Liver (tissue), 9 donors: ENCODE measurements around the gene WDR20. TPM values are rescaled to one million over a fixed set of nuclear protein-coding genes. Genes with fewer than 3 reads are reported as not detected.

Experiments used
- DNase-seq: peaks from one replicate; pipeline ENCODE4 v3.0.0-alpha.2; 2017; ENCODE audit warnings: low spot score
- H3K27ac ChIP-seq, 2 donors: one replicate each; pipeline ENCODE4 v1.7.0; 2013; ENCODE audit warnings: inconsistent platforms in 2 of 2, low read length in 2 of 2, control low read depth in 1 of 2, low read depth in 1 of 2, mild to moderate bottlenecking in 1 of 2
- H3K27me3 ChIP-seq, 4 donors: one replicate each; pipeline versions ENCODE4 v1.6.1 to v1.7.0; 2013; ENCODE audit warnings: low read length in 3 of 4, inconsistent platforms in 1 of 4, mild to moderate bottlenecking in 1 of 4, moderate library complexity in 1 of 4; ENCODE audit not compliant: control insufficient read depth in 4 of 4, insufficient read depth in 4 of 4
- H3K36me3 ChIP-seq, 4 donors: one replicate each; pipeline versions ENCODE4 v1.6.1 to v1.7.0; 2013; ENCODE audit warnings: low read length in 3 of 4, mild to moderate bottlenecking in 3 of 4, low read depth in 1 of 4, moderate library complexity in 1 of 4; ENCODE audit not compliant: control insufficient read depth in 4 of 4, insufficient read depth in 3 of 4
- H3K4me1 ChIP-seq, 4 donors: one replicate each; pipeline versions ENCODE4 v1.6.1 to v1.7.0; 2013; ENCODE audit warnings: low read length in 3 of 4, mild to moderate bottlenecking in 3 of 4, moderate library complexity in 1 of 4; ENCODE audit not compliant: control insufficient read depth in 4 of 4, insufficient read depth in 4 of 4
- H3K4me3 ChIP-seq, 3 donors: one replicate each; pipeline versions ENCODE4 v1.6.1 to v1.7.0; 2013; ENCODE audit warnings: low read length in 3 of 3, control low read depth in 1 of 3, low read depth in 1 of 3, mild to moderate bottlenecking in 1 of 3
- H3K9ac ChIP-seq, 2 donors: one replicate each; pipeline ENCODE4 v1.7.0; 2013; ENCODE audit warnings: low read length in 2 of 2, mild to moderate bottlenecking in 2 of 2, moderate library complexity in 2 of 2, control low read depth in 1 of 2, low read depth in 1 of 2
- H3K9me3 ChIP-seq, 4 donors: one replicate each; pipeline versions ENCODE4 v1.6.1 to v1.7.0; 2013; ENCODE audit warnings: low read length in 3 of 4; ENCODE audit not compliant: control insufficient read depth in 4 of 4
- EGR1 ChIP-seq, 2 donors: IDR thresholded peaks; 2 replicates each; pipeline ENCODE4 v1.6.1; 2016 to 2018; ENCODE audit warnings: antibody characterized with exemption in 2 of 2, low read depth in 2 of 2
- FOXA1 ChIP-seq: IDR thresholded peaks from 2 replicates; pipeline ENCODE4 v1.6.1; 2016; ENCODE audit warnings: antibody characterized with exemption
- FOXA2 ChIP-seq: IDR thresholded peaks from 2 replicates; pipeline ENCODE4 v1.6.1; 2016; ENCODE audit warnings: antibody characterized with exemption
- GABPA ChIP-seq, 2 donors: IDR thresholded peaks in 1 of 2; conservative IDR thresholded peaks in 1 of 2; 2 replicates each; pipeline ENCODE4 v1.6.1; 2016; ENCODE audit warnings: antibody characterized with exemption in 2 of 2, mild to moderate bottlenecking in 1 of 2, moderate library complexity in 1 of 2
- HNF4A ChIP-seq, 2 donors: conservative IDR thresholded peaks; 2 replicates each; pipeline ENCODE4 v1.6.1; 2016; ENCODE audit warnings: antibody characterized with exemption in 2 of 2, mild to moderate bottlenecking in 2 of 2
- HNF4G ChIP-seq: IDR thresholded peaks from 2 replicates; pipeline ENCODE4 v1.6.1; 2016; ENCODE audit warnings: antibody characterized with exemption
- JUND ChIP-seq, 2 donors: IDR thresholded peaks; 2 replicates each; pipeline ENCODE4 v1.6.1; 2016; ENCODE audit warnings: antibody characterized with exemption in 2 of 2
- NR2F2 ChIP-seq: IDR thresholded peaks from 2 replicates; pipeline ENCODE4 v1.6.1; 2016; ENCODE audit warnings: antibody characterized with exemption
- RAD21 ChIP-seq, 2 donors: IDR thresholded peaks; 2 replicates each; pipeline ENCODE4 v1.6.1; 2016; ENCODE audit warnings: antibody characterized with exemption in 2 of 2, mild to moderate bottlenecking in 2 of 2
- RXRA ChIP-seq, 2 donors: IDR thresholded peaks; 2 replicates each; pipeline ENCODE4 v1.6.1; 2017 to 2018; ENCODE audit warnings: antibody characterized with exemption in 2 of 2, mild to moderate bottlenecking in 1 of 2
- SP1 ChIP-seq: IDR thresholded peaks from 2 replicates; pipeline ENCODE4 v1.6.1; 2018; ENCODE audit warnings: antibody characterized with exemption, mild to moderate bottlenecking
- TAF1 ChIP-seq: conservative IDR thresholded peaks from 2 replicates; pipeline ENCODE4 v1.6.1; 2016; ENCODE audit warnings: antibody characterized with exemption, mild to moderate bottlenecking
- YY1 ChIP-seq: IDR thresholded peaks from 2 replicates; pipeline ENCODE4 v1.6.1; 2016; ENCODE audit warnings: antibody characterized with exemption, mild to moderate bottlenecking
- WGBS: extraction: QIAGEN DNeasy Blood & Tissue Kit; methylation state at CpG from one replicate; pipeline ENCODE4 v1.1.7; 2013; 5-methylcytosine and 5-hydroxymethylcytosine counted together
- polyA plus RNA-seq, 2 donors: library from polyadenylated mRNA; stranded (reverse) in 1 of 2; unstranded in 1 of 2; fragments of 200-250 nt in 1 of 2; fragments of >200 nt in 1 of 2; fragmentation: Nextera tagmentation in 1 of 2; extraction: Ambion mirVana in 1 of 2; gene quantifications; one replicate each; pipeline versions ENCODE4 v1.2.1 to v1.2.3, GENCODE V29; 2013 to 2015
- total RNA-seq, 2 donors: library from RNA; depleted of rRNA; stranded (reverse); fragments of >200 nt; gene quantifications; one replicate each; pipeline ENCODE4 v1.2.3, GENCODE V29; 2014
- TF ChIP-seq, protein P1 (sequence below): IDR thresholded peaks from 2 replicates; pipeline ENCODE4 v1.6.1; 2016; ENCODE audit warnings: antibody characterized with exemption
- TF ChIP-seq, protein P2 (sequence below): IDR thresholded peaks from 2 replicates; pipeline ENCODE4 v1.6.1; 2016; ENCODE audit warnings: antibody characterized with exemption
- TF ChIP-seq, protein P3 (sequence below): IDR thresholded peaks from 2 replicates; pipeline ENCODE4 v1.6.1; 2016; ENCODE audit warnings: antibody characterized with exemption
- TF ChIP-seq, protein P4 (sequence below): fragments of 150-350 bp; IDR thresholded peaks from 2 replicates; pipeline ENCODE4 v1.5.1; 2017; ENCODE audit warnings: improper control_type of control experiment, low read depth, low read length; ENCODE audit not compliant: missing input control
- TF ChIP-seq, protein P5 (sequence below): IDR thresholded peaks from 2 replicates; pipeline ENCODE4 v1.6.1; 2016; ENCODE audit warnings: antibody characterized with exemption, mild to moderate bottlenecking
- donor health status: healthy.
- donor health status: healthy.
- donor health status: healthy.
- donor health status: healthy.
- donor health status: healthy.

WDR20 gene
- total and polyA plus RNA-seq, 4 donors: 6.5 to 18.5 (median 11.0) TPM

DNA sequence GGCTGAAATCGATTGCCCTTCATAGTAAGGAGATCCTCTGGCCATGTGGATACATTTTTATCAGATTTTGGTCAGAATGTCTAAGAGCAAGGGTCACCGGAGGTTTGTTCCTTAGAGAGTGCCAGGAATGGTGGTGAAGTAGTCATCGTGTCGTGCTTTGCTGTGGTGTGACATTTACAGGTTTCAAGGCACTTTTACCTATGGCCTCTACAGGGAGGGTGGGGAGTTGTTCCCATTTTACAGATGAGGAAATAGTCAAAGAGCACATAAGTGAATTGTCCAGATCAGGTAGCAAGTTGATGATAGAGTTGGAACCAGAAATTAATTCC, 57.2 kb downstream of the WDR20 start:
- H3K9me3 ChIP-seq: no peaks in the 10 kb centered on the region
- peaks cover 0 to 18% (median 10%) of the 10 kb centered on the region in 4 donors for H3K36me3 ChIP-seq
- H3K27me3 ChIP-seq: no peaks in the 10 kb centered on the region
- H3K9ac ChIP-seq: no peak overlapping the region
- DNase-seq: no peak
- no peak overlapping the region for H3K27ac ChIP-seq
- no peaks in the 10 kb centered on the region for H3K4me1 ChIP-seq
- TF ChIP-seq, protein P1, sequence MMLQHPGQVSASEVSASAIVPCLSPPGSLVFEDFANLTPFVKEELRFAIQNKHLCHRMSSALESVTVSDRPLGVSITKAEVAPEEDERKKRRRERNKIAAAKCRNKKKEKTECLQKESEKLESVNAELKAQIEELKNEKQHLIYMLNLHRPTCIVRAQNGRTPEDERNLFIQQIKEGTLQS: no peak
- WGBS: 84% methylated on average over 4 of the region's 4 CpGs
- no peak overlapping the region for H3K4me3 ChIP-seq

DNA sequence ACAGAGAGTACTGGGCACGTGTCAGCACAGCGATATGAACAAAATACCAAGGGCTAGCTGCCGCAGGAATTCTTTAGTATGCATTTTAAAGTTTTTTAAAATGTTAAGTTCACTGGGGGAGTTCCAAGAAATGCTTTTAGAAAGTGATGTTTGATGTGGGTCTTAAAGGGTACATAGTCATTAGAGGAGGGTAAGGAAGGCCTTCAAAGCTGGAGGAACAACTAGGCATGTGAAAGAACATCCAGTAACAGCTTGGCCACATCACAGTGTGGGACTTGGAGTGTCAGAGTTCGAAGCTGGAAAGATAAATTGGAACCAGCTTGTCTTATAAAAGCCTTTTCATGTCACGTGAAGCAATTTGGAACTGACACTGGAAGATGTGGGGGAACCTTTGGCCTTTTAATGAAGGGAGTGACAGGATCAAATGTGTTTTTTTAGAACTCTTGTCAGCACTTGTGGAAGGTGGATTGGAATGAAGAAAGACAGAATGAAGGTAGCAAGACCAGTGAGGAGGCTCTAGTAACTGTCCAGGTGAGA, 57.7 kb downstream of the WDR20 start:
- TF ChIP-seq YY1 (no peak), SP1 (no peak), GABPA (IDR thresholded peaks at IDR 0.05 in 1 of 2, conservative IDR thresholded peaks at IDR 0.05 in 1 of 2) (no peak), HNF4G (no peak), RXRA (IDR thresholded peaks at IDR 0.05) (no peak), FOXA2 (no peak), NR2F2 (no peak), EGR1 (IDR thresholded peaks at IDR 0.05; ENCODE audit: low read depth in 2 of 2) (no peak), HNF4A (conservative IDR thresholded peaks at IDR 0.05) (no peak), FOXA1 (no peak), TAF1 (no peak), JUND (IDR thresholded peaks at IDR 0.05) (no peak), RAD21 (IDR thresholded peaks at IDR 0.05) (no peak)
- TF ChIP-seq, protein P2, sequence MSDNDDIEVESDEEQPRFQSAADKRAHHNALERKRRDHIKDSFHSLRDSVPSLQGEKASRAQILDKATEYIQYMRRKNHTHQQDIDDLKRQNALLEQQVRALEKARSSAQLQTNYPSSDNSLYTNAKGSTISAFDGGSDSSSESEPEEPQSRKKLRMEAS: no peak
- TF ChIP-seq, protein P3, sequence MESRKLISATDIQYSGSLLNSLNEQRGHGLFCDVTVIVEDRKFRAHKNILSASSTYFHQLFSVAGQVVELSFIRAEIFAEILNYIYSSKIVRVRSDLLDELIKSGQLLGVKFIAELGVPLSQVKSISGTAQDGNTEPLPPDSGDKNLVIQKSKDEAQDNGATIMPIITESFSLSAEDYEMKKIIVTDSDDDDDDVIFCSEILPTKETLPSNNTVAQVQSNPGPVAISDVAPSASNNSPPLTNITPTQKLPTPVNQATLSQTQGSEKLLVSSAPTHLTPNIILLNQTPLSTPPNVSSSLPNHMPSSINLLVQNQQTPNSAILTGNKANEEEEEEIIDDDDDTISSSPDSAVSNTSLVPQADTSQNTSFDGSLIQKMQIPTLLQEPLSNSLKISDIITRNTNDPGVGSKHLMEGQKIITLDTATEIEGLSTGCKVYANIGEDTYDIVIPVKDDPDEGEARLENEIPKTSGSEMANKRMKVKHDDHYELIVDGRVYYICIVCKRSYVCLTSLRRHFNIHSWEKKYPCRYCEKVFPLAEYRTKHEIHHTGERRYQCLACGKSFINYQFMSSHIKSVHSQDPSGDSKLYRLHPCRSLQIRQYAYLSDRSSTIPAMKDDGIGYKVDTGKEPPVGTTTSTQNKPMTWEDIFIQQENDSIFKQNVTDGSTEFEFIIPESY: no peak
- TF ChIP-seq, protein P1: no peak
- TF ChIP-seq, protein P4, sequence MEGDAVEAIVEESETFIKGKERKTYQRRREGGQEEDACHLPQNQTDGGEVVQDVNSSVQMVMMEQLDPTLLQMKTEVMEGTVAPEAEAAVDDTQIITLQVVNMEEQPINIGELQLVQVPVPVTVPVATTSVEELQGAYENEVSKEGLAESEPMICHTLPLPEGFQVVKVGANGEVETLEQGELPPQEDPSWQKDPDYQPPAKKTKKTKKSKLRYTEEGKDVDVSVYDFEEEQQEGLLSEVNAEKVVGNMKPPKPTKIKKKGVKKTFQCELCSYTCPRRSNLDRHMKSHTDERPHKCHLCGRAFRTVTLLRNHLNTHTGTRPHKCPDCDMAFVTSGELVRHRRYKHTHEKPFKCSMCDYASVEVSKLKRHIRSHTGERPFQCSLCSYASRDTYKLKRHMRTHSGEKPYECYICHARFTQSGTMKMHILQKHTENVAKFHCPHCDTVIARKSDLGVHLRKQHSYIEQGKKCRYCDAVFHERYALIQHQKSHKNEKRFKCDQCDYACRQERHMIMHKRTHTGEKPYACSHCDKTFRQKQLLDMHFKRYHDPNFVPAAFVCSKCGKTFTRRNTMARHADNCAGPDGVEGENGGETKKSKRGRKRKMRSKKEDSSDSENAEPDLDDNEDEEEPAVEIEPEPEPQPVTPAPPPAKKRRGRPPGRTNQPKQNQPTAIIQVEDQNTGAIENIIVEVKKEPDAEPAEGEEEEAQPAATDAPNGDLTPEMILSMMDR: no peak
- TF ChIP-seq, protein P5, sequence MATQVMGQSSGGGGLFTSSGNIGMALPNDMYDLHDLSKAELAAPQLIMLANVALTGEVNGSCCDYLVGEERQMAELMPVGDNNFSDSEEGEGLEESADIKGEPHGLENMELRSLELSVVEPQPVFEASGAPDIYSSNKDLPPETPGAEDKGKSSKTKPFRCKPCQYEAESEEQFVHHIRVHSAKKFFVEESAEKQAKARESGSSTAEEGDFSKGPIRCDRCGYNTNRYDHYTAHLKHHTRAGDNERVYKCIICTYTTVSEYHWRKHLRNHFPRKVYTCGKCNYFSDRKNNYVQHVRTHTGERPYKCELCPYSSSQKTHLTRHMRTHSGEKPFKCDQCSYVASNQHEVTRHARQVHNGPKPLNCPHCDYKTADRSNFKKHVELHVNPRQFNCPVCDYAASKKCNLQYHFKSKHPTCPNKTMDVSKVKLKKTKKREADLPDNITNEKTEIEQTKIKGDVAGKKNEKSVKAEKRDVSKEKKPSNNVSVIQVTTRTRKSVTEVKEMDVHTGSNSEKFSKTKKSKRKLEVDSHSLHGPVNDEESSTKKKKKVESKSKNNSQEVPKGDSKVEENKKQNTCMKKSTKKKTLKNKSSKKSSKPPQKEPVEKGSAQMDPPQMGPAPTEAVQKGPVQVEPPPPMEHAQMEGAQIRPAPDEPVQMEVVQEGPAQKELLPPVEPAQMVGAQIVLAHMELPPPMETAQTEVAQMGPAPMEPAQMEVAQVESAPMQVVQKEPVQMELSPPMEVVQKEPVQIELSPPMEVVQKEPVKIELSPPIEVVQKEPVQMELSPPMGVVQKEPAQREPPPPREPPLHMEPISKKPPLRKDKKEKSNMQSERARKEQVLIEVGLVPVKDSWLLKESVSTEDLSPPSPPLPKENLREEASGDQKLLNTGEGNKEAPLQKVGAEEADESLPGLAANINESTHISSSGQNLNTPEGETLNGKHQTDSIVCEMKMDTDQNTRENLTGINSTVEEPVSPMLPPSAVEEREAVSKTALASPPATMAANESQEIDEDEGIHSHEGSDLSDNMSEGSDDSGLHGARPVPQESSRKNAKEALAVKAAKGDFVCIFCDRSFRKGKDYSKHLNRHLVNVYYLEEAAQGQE: no peak
- Histone ChIP-seq H3K36me3 (peaks cover 0 to 18% (median 10%) of the 10 kb centered on the region in 4 donors), H3K4me3 (no peak overlapping the region), H3K4me1 (no peaks in the 10 kb centered on the region), H3K27me3 (no peaks in the 10 kb centered on the region), H3K27ac (no peak overlapping the region), H3K9me3 (no peaks in the 10 kb centered on the region), H3K9ac (no peak overlapping the region)
- no peak for DNase-seq
- 93% methylated on average over 5 of the region's 5 CpGs for WGBS
